ENCODE data around the gene ABHD16B. TPM values are rescaled to one million over a fixed set of nuclear protein-coding genes. Genes with fewer than 3 reads are reported as not detected.
A peak's percentile ranks its signal among the peaks of the same experiment; 100 is the strongest.

Gene ABHD16B
- total RNA-seq, 1 experiment from 2014 or later, result not detected

DNA sequence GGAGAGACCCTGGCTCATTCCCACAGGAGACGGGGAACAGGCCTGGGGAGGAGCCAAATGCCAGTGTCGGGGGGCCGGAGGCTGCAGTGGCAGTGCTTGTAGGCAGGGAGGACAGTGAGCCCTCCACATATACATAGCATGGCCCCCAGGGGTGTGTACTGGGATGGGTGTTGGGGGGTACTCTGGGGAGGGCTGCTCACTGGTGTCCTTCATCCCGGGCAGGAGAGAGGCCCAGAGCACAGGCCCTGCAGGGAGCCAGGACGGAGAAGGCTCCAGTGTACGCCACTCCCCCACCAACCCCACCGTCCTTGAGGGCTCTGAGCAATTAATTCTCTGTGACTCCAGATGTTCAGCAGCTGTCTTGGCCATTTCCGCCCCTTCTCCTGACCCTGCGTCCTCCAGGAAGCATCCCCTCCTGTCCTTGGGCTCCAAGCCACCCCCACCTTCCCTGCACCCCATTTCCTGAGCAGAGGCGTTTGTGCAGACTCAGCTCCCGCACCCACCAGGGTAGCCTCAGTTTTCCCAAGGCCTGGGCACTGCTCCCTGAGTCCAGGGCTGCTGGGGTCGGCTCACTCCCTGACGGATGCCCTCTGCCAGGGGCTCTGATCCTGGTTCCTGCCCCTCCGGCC is 3.4 kb upstream of the ABHD16B start:
- ATAC-seq (no peak), DNase-seq (no peak)
- Histone ChIP-seq H3K4me1 (ENCODE audit: insufficient read depth, low read length) (no peaks in the 10 kb centered on the region), H2AFZ (ENCODE audit: low read length) (no peak overlapping the region), H3K4me3 (ENCODE audit: low read length) (no peak overlapping the region), H4K20me1 (ENCODE audit: low read length) (no peaks in the 10 kb centered on the region), H3K27me3 (ENCODE audit: low read length) (peaks cover 20% of the 10 kb centered on the region), H3K9me3 (ENCODE audit: low read length) (no peaks in the 10 kb centered on the region), H3K36me3 (ENCODE audit: low read depth, low read length) (peaks cover 6% of the 10 kb centered on the region; the same call in 1 of the 2 replicates), H3F3A (ENCODE audit: low read length, unreplicated experiment) (peaks cover 3% of the 10 kb centered on the region), H3K27ac (ENCODE audit: low read length) (no peak overlapping the region), H3K9me2 (replicated peaks; ENCODE audit: low read length) (no peaks in the 10 kb centered on the region), H3K4me2 (ENCODE audit: low read length) (no peak overlapping the region), H3K9ac (ENCODE audit: low read length) (no peak overlapping the region), H3K79me2 (ENCODE audit: low read length) (no peaks in the 10 kb centered on the region)
- TF ChIP-seq, protein P1, sequence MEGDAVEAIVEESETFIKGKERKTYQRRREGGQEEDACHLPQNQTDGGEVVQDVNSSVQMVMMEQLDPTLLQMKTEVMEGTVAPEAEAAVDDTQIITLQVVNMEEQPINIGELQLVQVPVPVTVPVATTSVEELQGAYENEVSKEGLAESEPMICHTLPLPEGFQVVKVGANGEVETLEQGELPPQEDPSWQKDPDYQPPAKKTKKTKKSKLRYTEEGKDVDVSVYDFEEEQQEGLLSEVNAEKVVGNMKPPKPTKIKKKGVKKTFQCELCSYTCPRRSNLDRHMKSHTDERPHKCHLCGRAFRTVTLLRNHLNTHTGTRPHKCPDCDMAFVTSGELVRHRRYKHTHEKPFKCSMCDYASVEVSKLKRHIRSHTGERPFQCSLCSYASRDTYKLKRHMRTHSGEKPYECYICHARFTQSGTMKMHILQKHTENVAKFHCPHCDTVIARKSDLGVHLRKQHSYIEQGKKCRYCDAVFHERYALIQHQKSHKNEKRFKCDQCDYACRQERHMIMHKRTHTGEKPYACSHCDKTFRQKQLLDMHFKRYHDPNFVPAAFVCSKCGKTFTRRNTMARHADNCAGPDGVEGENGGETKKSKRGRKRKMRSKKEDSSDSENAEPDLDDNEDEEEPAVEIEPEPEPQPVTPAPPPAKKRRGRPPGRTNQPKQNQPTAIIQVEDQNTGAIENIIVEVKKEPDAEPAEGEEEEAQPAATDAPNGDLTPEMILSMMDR (conservative IDR thresholded peaks at IDR 0.05; ENCODE audit: low read depth, low read length), result no peak
- TF ChIP-seq EZH2phosphoT487 (IDR thresholded peaks at IDR 0.05; ENCODE audit: borderline replicate concordance, low read length) (no peak), EZH2 (IDR thresholded peaks at IDR 0.05; ENCODE audit: low read length, unreplicated experiment) (no peak)
- ChIA-PET POLR2A (ENCODE audit: unreplicated experiment) (interaction anchor here (0.6 kb wide), 1 partner anchor 48 kb away, joined by 4 read pairs; no protein-coding TSS in a partner anchor), CTCF (no interaction called here)
- intact Hi-C loops (cut with micrococcal nuclease), result no loop called here
- BruUV-seq (replicated peaks), result no TSS peak

DNA sequence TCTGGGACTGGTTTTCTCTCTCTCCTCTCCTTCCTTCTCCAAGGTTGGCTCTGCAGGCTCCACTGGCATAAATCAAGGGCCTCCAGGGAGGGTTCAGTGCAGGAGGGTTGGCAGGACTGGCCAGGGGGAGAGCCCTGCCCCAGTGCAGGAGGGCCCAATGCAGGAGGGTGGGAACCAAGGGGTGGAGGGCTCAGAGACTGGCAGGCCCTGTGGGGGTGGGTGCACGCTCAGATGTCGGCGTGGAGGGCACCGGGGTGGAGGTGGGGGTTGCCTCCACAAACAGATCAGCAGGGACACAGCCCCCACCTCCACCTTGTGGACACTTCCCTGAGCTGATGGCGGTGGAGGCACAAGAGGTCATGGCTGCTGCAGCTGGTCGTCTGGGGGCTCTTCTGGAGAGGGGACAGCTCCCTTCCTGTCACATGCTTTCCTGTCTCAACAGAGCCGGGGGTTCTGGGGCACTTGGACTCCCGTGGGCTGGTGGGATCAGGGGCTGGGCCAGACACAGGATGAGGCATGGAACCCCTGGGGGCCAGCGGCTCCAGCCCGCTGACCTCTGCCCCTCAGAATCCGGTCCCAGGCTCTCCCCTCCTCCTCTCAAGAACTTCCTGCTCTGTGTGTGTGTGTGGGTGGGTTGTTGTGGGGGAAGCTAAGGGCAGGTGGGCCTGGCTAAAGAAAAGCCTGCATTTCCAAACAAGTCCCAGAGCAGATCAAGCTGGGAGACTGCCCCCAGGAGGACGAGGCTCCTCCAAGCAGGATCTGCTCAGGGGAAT is 2.7 kb upstream of the ABHD16B start:
- CTCF ChIA-PET, result no interaction called here
- Histone ChIP-seq H3K9ac (ENCODE audit: low read length) (no peak overlapping the region), H3K36me3 (ENCODE audit: low read depth, low read length) (peaks cover 6% of the 10 kb centered on the region; the same call in 1 of the 2 replicates), H2AFZ (ENCODE audit: low read length) (no peak overlapping the region), H3F3A (ENCODE audit: low read length, unreplicated experiment) (peaks cover 3% of the 10 kb centered on the region), H3K9me3 (ENCODE audit: low read length) (no peaks in the 10 kb centered on the region), H3K4me3 (ENCODE audit: low read length) (no peak overlapping the region), H3K4me1 (ENCODE audit: insufficient read depth, low read length) (peaks cover 3% of the 10 kb centered on the region), H3K4me2 (ENCODE audit: low read length) (no peak overlapping the region), H4K20me1 (ENCODE audit: low read length) (no peaks in the 10 kb centered on the region), H3K27ac (ENCODE audit: low read length) (no peak overlapping the region), H3K9me2 (replicated peaks; ENCODE audit: low read length) (no peaks in the 10 kb centered on the region), H3K27me3 (ENCODE audit: low read length) (peaks cover 20% of the 10 kb centered on the region), H3K79me2 (ENCODE audit: low read length) (peaks cover 6% of the 10 kb centered on the region)
- no peak for DNase-seq
- ATAC-seq, result no peak
- POLR2A ChIA-PET (ENCODE audit: unreplicated experiment), result no interaction called here
- BruUV-seq (replicated peaks), result no TSS peak
- no peak for TF ChIP-seq EZH2phosphoT487 (IDR thresholded peaks at IDR 0.05; ENCODE audit: borderline replicate concordance, low read length)
- TF ChIP-seq, protein P1 (conservative IDR thresholded peaks at IDR 0.05; ENCODE audit: low read depth, low read length), result 0 out of 2 replicates have a peak, but pooled peaks have one; percentile 15
- TF ChIP-seq EZH2 (IDR thresholded peaks at IDR 0.05; ENCODE audit: low read length, unreplicated experiment), result no peak
- intact Hi-C loops (cut with micrococcal nuclease), result no loop called here
